ENCODE data around the gene NFKBIE.

GRCh38 chr6:44269921-44270525 lies 4.7 kb upstream of the NFKBIE start, which contains the start of gene TMEM151B:
- no peak for TF ChIP-seq CTCF (IDR thresholded peaks at IDR 0.05)
- TF ChIP-seq POLR2AphosphoS5 (IDR thresholded peaks at IDR 0.05), result no peak
- no peak for TF ChIP-seq POLR2A (IDR thresholded peaks at IDR 0.05)

Data from upper lobe of left lung (tissue), 4 donors.